ENCODE measurements around the gene PSME1. TPM values are rescaled to one million over a fixed set of nuclear protein-coding genes. Genes with fewer than 3 reads are reported as not detected.

Gene PSME1
- total and polyA plus RNA-seq, 2 of the 13 experiments (the other 11 are each of a cell fraction or from before 2014, with no cell fraction given): 159 to 608 TPM

- TF ChIP-seq SP5 (CRISPR knock-in tag; IDR thresholded peaks at IDR 0.05; ENCODE audit: borderline replicate concordance, low read depth) (peak; percentile 97), CAMTA2 (CRISPR knock-in tag; IDR thresholded peaks at IDR 0.05; ENCODE audit: borderline replicate concordance) (peak; percentile 84; the same call in 1 of the 2 replicates), MAFK (conservative IDR thresholded peaks at IDR 0.05 in 1 of 2, IDR thresholded peaks at IDR 0.05 in 1 of 2; ENCODE audit: low read length in 2 of 2) (peak; percentile 43 to 51; a peak in 3 of 4 replicates), SMAD9 (CRISPR knock-in tag; IDR thresholded peaks at IDR 0.05) (peak; percentile 97), KMT2B (CRISPR knock-in tag; IDR thresholded peaks at IDR 0.05) (peak; percentile 91), NR2F1 (CRISPR knock-in tag; IDR thresholded peaks at IDR 0.05) (peak; percentile 75 to 93; a peak in 3 of 4 replicates), PHF5A (CRISPR knock-in tag; IDR thresholded peaks at IDR 0.05; ENCODE audit: low read depth, unreplicated experiment) (peak; percentile 100), ATF4 (CRISPR knock-in tag; IDR thresholded peaks at IDR 0.05) (peak in 1 of 2 experiments; percentile 93; a peak in 2 of 4 replicates), ZC3H4 (CRISPR knock-in tag; IDR thresholded peaks at IDR 0.05; ENCODE audit: borderline replicate concordance) (peak; percentile 89), ZNF552 (CRISPR knock-in tag; IDR thresholded peaks at IDR 0.05; ENCODE audit: borderline replicate concordance) (peak; percentile 99), CBX5 (CRISPR knock-in tag; IDR thresholded peaks at IDR 0.05; ENCODE audit: borderline replicate concordance) (peak; percentile 100), CREM (IDR thresholded peaks at IDR 0.05) (peak; percentile 77), CREM (CRISPR knock-in tag; IDR thresholded peaks at IDR 0.05) (no peak; the same call in 1 of the 2 replicates), HOXA7 (CRISPR knock-in tag; IDR thresholded peaks at IDR 0.05) (no peak), ONECUT2 (CRISPR knock-in tag; IDR thresholded peaks at IDR 0.05) (no peak), ZBTB2 (CRISPR knock-in tag; IDR thresholded peaks at IDR 0.05; ENCODE audit: low read depth) (no peak), HDAC1 (CRISPR knock-in tag; IDR thresholded peaks at IDR 0.05) (peak; percentile 100), BRD4 (CRISPR knock-in tag; IDR thresholded peaks at IDR 0.05) (no peak; the same call in 1 of the 2 replicates), ATF7 (IDR thresholded peaks at IDR 0.05) (no peak), ATF7 (CRISPR knock-in tag; IDR thresholded peaks at IDR 0.05) (no peak), KLF11 (CRISPR knock-in tag; IDR thresholded peaks at IDR 0.05) (peak; percentile 99; the same call in 1 of the 2 replicates), ZBTB26 (CRISPR knock-in tag; IDR thresholded peaks at IDR 0.05; ENCODE audit: borderline replicate concordance) (peak; percentile 89), SNAPC2 (CRISPR knock-in tag; IDR thresholded peaks at IDR 0.05) (peak; percentile 96), MXI1 (IDR thresholded peaks at IDR 0.05; ENCODE audit: borderline replicate concordance, low read depth, low read length) (peak; percentile 99), LBX2 (CRISPR knock-in tag; IDR thresholded peaks at IDR 0.05; ENCODE audit: borderline replicate concordance) (no peak), ZNF326 (CRISPR knock-in tag; IDR thresholded peaks at IDR 0.05; ENCODE audit: borderline replicate concordance) (peak; percentile 96), ETV6 (CRISPR knock-in tag; conservative IDR thresholded peaks at IDR 0.05) (peak; percentile 98)
Observed at GRCh38 chr14:24160850-24161804, 25.1 kb downstream of the PSME1 start, which contains the start of gene IRF9 (continued).

Measured in HepG2 (cell line).